GM13977 (cell line): Measurements from ENCODE around the gene FMO4.

Source experiments
- DNase-seq: peaks from one replicate; pipeline ENCODE4 v3.0.0; 2012; ENCODE audit warnings: low spot score
- in situ Hi-C: fragments of 300-500 bp; cut with MboI; formaldehyde crosslinking; loops from one replicate; pipeline ENCODE4 v1.12.0; 2022; ENCODE audit warnings: low sequenced_read_pairs, low pct_unique_long_range_greater_than_20kb, mixed read lengths, inconsistent platforms; ENCODE audit not compliant: unreplicated experiment
- TF ChIP-seq, protein P1 (sequence below): IDR thresholded peaks from 2 replicates; pipeline ENCODE4 v1.5.1; 2012; ENCODE audit warnings: mild to moderate bottlenecking, control low read depth; ENCODE audit not compliant: insufficient read depth; ENCODE audit errors: extremely low read depth, missing control alignments

The FMO4 gene

GRCh38 chr1:171295821-171296220 lies 18.2 kb upstream of the FMO4 start:
- no peak for DNase-seq
- in situ Hi-C loops, result no loop called here

DNA sequence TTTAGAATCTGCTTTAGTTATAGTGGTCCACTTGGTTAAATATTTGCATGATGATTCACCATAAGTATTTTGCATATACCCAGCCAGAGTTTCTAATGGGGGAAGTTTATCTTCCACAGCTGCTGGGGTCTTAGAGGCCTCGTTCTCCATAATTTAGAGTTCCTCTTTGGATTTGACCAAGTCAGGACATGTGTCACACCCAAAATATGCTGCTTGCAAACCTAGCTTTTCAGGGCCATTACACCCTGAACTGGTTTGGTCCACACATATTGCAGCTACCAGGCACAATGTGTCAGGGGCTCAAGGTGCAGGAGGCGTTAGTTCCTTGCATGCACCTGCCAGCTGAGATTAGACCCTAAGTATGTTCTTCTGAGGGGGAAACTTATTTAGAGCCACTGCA lies 17.1 kb upstream of the FMO4 start:
- TF ChIP-seq, protein P1, sequence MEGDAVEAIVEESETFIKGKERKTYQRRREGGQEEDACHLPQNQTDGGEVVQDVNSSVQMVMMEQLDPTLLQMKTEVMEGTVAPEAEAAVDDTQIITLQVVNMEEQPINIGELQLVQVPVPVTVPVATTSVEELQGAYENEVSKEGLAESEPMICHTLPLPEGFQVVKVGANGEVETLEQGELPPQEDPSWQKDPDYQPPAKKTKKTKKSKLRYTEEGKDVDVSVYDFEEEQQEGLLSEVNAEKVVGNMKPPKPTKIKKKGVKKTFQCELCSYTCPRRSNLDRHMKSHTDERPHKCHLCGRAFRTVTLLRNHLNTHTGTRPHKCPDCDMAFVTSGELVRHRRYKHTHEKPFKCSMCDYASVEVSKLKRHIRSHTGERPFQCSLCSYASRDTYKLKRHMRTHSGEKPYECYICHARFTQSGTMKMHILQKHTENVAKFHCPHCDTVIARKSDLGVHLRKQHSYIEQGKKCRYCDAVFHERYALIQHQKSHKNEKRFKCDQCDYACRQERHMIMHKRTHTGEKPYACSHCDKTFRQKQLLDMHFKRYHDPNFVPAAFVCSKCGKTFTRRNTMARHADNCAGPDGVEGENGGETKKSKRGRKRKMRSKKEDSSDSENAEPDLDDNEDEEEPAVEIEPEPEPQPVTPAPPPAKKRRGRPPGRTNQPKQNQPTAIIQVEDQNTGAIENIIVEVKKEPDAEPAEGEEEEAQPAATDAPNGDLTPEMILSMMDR, result no peak
- no peak for DNase-seq
- in situ Hi-C loops, result no loop called here

More at GRCh38 chr1:171295821-171296220, 18.2 kb upstream of the FMO4 start:
- TF ChIP-seq, protein P1, result no peak

DNA sequence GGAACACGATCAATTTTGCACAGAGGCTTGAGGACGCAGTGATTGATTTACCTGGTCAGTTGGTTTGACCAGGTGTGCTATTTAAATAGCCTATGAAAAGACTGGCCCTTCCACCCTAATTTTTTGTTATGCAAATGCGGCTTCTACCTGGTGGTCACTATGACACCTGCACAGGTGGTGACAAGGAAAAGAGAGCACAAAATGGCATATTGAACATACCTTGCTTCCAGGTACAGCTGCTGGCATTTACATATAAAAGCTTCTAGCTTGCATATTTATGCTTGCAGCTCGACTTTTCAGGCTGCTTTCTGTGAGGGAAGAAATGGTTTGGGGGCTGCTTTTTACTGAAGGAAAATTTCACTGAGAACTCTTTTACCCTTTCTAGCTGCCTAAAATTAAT lies 15.3 kb upstream of the FMO4 start:
- TF ChIP-seq, protein P1, result no peak
- in situ Hi-C loops, result no loop called here
- no peak for DNase-seq

DNA sequence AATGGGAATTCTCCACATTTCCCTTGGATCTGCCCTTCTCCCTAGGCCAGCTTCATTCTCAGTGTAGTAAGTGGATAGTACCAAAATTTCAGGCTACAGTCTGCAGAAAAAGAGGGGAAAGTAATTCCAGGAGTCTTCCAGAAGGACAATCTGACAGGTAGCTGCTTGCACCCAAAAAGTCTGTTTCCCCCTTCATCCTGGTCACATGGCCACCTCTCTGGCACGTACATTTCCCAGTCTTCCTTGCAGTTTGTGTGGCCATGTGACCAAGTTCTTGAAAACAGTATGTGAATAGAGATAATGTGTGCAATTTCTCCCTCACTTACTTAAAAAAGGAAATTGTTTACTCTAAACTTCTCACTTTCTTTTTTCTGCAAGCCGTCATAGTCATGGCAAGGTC lies 14.6 kb upstream of the FMO4 start:
- TF ChIP-seq, protein P1, result no peak
- in situ Hi-C loops, result no loop called here
- DNase-seq, result no peak

DNA sequence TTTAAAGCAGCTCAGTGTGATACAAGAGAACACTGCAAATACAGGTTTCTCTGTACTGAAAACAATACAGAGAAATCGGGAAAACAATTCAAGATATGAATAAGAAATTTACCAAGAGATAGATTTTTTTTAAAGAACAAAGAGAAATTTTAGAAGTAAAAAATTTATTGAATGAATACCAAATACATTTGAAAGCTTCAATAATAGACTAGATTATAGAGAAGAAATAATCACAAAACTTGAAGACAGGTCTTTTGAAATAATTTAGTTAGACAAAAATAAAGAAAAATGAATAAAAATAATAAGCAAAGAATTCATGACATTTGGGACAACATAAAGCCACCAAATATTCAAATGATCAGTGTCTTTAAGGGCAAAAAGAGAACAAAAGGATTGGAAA lies 13.6 kb upstream of the FMO4 start:
- TF ChIP-seq, protein P1, result no peak
- in situ Hi-C loops, result loop anchor here (10.0 kb wide), 1 partner anchor 46 kb away; no protein-coding TSS in a partner anchor
- DNase-seq, result no peak

DNA sequence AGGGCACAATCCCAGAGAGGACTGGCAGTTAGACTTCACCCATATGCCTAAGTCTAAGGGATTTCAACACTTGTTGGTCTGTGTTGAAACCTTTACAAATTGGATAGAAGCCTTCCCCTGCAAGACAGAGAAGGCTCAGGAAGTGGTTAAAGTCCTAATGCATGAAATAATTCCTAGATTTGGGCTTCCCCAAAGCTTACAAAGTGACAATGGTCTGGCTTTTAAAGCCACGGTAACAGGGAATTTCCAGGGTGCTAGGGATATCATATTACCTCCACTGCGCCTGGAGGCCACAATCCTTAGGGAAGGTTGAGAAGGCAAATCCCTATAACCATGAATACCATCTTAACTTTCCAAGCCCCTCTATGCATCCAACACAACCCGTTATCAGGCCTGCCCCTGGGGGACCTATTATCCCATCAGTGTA lies 3.3 kb upstream of the FMO4 start:
- in situ Hi-C loops, result no loop called here
- TF ChIP-seq, protein P1, result no peak
- no peak for DNase-seq
